ENCODE measurements around the gene RFC1.

GRCh38 chr4:39330353-39330752 lies 35.8 kb downstream of the RFC1 start:
- no peak for TF ChIP-seq TEAD4 (IDR thresholded peaks at IDR 0.05; ENCODE audit: borderline replicate concordance, insufficient read depth)
- TF ChIP-seq, protein P1, sequence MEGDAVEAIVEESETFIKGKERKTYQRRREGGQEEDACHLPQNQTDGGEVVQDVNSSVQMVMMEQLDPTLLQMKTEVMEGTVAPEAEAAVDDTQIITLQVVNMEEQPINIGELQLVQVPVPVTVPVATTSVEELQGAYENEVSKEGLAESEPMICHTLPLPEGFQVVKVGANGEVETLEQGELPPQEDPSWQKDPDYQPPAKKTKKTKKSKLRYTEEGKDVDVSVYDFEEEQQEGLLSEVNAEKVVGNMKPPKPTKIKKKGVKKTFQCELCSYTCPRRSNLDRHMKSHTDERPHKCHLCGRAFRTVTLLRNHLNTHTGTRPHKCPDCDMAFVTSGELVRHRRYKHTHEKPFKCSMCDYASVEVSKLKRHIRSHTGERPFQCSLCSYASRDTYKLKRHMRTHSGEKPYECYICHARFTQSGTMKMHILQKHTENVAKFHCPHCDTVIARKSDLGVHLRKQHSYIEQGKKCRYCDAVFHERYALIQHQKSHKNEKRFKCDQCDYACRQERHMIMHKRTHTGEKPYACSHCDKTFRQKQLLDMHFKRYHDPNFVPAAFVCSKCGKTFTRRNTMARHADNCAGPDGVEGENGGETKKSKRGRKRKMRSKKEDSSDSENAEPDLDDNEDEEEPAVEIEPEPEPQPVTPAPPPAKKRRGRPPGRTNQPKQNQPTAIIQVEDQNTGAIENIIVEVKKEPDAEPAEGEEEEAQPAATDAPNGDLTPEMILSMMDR (IDR thresholded peaks at IDR 0.05): no peak
- TF ChIP-seq RFX5 (IDR thresholded peaks at IDR 0.05; ENCODE audit: low read length): no peak
- no peak for TF ChIP-seq POLR2AphosphoS5 (IDR thresholded peaks at IDR 0.05; ENCODE audit: low read depth, low read length)
- no peak for TF ChIP-seq USF2 (IDR thresholded peaks at IDR 0.05; ENCODE audit: borderline replicate concordance, low read depth, low read length)
- TF ChIP-seq GABPA (IDR thresholded peaks at IDR 0.05; ENCODE audit: low read depth): no peak
- TF ChIP-seq RAD21 (IDR thresholded peaks at IDR 0.05; ENCODE audit: low read length): no peak
- TF ChIP-seq NRF1 (IDR thresholded peaks at IDR 0.05; ENCODE audit: low read depth, low read length): no peak
- TF ChIP-seq, protein P2, sequence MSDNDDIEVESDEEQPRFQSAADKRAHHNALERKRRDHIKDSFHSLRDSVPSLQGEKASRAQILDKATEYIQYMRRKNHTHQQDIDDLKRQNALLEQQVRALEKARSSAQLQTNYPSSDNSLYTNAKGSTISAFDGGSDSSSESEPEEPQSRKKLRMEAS (IDR thresholded peaks at IDR 0.05; ENCODE audit: low read depth): no peak
- TF ChIP-seq REST (IDR thresholded peaks at IDR 0.05; ENCODE audit: low read depth, low read length): no peak
- no peak for TF ChIP-seq FOSL2 (IDR thresholded peaks at IDR 0.05; ENCODE audit: borderline replicate concordance, low read depth)
- TF ChIP-seq PBX3 (IDR thresholded peaks at IDR 0.05): no peak
- no peak for TF ChIP-seq YY1 (IDR thresholded peaks at IDR 0.05; ENCODE audit: low read depth)
